ENCODE results near the gene DGLUCY.

The DGLUCY gene, protein sequence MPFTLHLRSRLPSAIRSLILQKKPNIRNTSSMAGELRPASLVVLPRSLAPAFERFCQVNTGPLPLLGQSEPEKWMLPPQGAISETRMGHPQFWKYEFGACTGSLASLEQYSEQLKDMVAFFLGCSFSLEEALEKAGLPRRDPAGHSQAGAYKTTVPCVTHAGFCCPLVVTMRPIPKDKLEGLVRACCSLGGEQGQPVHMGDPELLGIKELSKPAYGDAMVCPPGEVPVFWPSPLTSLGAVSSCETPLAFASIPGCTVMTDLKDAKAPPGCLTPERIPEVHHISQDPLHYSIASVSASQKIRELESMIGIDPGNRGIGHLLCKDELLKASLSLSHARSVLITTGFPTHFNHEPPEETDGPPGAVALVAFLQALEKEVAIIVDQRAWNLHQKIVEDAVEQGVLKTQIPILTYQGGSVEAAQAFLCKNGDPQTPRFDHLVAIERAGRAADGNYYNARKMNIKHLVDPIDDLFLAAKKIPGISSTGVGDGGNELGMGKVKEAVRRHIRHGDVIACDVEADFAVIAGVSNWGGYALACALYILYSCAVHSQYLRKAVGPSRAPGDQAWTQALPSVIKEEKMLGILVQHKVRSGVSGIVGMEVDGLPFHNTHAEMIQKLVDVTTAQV

DNA sequence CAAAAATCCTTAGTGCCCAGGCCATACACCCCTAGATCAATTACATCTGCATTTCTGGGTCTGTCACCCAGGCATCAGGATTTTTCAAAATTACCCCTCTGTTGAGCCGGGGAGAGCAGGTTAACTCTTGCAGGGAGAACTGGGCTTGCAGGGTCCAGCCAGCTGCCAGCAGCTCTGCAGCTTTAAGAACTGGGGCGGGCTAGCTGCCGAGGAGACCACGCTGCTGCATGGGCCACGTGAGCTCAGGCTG lies at the start of gene DGLUCY:
Gene DGLUCY (plus strand): TSS at position 245 of the 250 bp plus-strand sequence. CDS start 46,222 bp downstream, outside the sequence.
- in situ Hi-C loops (cut with HindIII; ENCODE audit: low sequenced_read_pairs): no loop called here
- H3K4me3 ChIP-seq (ENCODE audit: low read depth, low read length): peak within 1 kb of the TSS; percentile 44
- TF ChIP-seq, protein P1, sequence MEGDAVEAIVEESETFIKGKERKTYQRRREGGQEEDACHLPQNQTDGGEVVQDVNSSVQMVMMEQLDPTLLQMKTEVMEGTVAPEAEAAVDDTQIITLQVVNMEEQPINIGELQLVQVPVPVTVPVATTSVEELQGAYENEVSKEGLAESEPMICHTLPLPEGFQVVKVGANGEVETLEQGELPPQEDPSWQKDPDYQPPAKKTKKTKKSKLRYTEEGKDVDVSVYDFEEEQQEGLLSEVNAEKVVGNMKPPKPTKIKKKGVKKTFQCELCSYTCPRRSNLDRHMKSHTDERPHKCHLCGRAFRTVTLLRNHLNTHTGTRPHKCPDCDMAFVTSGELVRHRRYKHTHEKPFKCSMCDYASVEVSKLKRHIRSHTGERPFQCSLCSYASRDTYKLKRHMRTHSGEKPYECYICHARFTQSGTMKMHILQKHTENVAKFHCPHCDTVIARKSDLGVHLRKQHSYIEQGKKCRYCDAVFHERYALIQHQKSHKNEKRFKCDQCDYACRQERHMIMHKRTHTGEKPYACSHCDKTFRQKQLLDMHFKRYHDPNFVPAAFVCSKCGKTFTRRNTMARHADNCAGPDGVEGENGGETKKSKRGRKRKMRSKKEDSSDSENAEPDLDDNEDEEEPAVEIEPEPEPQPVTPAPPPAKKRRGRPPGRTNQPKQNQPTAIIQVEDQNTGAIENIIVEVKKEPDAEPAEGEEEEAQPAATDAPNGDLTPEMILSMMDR (IDR thresholded peaks at IDR 0.05; ENCODE audit: low read depth, low read length, missing control alignments): no peak
- DNase-seq (ENCODE audit: low read depth): no peak

DNA sequence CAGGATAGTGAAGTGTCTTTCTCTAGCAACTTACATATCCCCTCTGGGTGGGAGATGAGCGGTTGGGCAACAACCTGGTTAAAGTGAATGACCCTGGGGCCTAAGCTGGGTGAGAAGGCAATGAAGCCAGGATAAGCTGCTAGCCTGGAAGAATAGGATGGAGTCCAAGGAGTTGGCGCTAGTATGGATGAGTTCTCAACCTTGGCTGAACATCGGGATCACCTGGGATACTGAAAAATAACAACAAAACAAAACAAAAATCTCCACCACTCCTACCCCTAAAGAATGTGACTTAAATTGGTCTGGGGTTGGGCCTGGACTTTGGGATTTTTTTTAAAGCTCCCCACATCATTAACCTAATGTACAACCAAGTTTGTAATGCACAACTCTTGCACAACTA lies 48.6 kb upstream of the DGLUCY start:
- TF ChIP-seq, protein P1 (IDR thresholded peaks at IDR 0.05; ENCODE audit: low read depth, low read length, missing control alignments): no peak
- in situ Hi-C loops (cut with HindIII; ENCODE audit: low sequenced_read_pairs): no loop called here
- no peak overlapping the region for H3K4me3 ChIP-seq (ENCODE audit: low read depth, low read length)
- no peak for DNase-seq (ENCODE audit: low read depth)

DNA sequence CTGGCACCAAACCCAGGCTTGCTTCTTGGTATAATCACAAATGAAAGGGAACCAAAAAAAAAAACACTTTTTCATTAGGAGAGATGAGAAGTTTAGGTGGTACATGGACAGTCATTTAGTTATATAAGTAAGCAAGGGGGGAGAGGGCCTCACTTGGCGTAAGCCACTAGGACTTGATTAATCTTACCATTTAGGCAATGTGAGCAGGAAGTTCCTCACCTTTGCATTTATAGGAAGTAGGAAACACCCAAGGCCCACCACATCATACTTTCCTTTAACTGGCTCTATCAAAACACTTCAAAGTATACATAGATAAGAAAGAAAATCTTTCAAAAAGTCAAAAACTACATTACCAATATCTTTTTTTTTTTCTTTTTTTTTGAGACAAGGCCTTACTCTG lies 46.7 kb upstream of the DGLUCY start:
- TF ChIP-seq, protein P1 (IDR thresholded peaks at IDR 0.05; ENCODE audit: low read depth, low read length, missing control alignments): no peak
- no peak for DNase-seq (ENCODE audit: low read depth)
- no peak overlapping the region for H3K4me3 ChIP-seq (ENCODE audit: low read depth, low read length)
- in situ Hi-C loops (cut with HindIII; ENCODE audit: low sequenced_read_pairs): no loop called here

DNA sequence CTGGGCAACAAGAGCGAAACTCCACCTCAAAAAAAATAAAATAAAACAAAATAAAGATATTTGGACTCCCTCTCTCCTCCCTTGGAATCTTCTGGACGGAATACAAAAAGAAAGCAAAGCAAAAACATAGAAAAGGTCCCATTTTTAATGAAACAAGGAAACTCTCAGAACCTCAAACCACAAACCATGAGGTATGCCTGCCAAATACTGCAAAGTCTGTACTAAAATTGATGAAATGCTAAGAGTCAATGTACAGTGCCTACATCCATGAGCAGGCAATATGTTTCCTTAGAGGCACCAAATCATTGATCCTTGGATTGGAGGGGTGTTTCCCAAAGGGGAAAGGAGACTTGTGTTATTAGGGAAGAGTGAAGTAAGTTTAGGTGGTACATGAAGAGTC lies 45.2 kb upstream of the DGLUCY start:
- peak; percentile 60 for DNase-seq (ENCODE audit: low read depth)
- H3K4me3 ChIP-seq (ENCODE audit: low read depth, low read length): no peak overlapping the region
- TF ChIP-seq, protein P1 (IDR thresholded peaks at IDR 0.05; ENCODE audit: low read depth, low read length, missing control alignments): no peak
- in situ Hi-C loops (cut with HindIII; ENCODE audit: low sequenced_read_pairs): no loop called here

DNA sequence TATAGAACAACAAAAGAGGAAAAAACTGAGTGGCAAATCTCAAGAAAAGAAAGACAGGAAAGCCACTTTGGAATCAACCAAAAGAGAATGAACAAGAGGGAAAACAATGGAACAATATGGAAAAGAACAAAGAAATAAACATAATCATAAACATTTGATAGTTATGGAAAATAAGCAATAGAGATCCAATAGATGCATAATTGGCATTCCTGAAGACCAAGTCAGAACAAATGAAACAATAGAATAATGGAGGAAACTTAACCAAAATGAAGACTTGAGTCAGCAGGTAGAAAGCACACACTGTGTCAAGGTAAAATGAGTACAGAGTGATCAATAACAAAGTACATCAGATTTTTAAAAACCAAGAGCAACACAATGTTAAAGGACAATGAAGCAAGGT lies 43.3 kb upstream of the DGLUCY start:
- TF ChIP-seq, protein P1 (IDR thresholded peaks at IDR 0.05; ENCODE audit: low read depth, low read length, missing control alignments): no peak
- no peak for DNase-seq (ENCODE audit: low read depth)
- in situ Hi-C loops (cut with HindIII; ENCODE audit: low sequenced_read_pairs): no loop called here
- no peak overlapping the region for H3K4me3 ChIP-seq (ENCODE audit: low read depth, low read length)

DNA sequence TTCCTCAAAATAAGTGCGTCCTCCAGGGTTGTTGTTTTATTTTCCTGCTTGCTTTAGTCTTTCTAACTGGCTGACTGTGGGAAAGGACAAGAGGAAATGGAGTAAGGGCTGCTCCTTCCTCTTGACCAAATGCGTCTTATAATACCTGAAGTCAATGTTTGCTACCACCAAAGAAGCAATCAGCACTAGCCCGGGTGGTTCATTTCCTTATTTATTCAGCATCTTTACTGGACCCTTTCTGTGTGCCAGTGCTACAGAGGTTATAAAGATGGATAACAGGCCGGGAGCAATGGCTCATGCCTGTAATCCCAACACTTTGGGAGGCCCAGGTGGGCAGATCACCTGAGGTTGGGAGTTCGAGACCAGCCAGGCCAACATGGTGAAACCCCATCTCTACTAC lies 38.3 kb upstream of the DGLUCY start:
- TF ChIP-seq, protein P1 (IDR thresholded peaks at IDR 0.05; ENCODE audit: low read depth, low read length, missing control alignments): no peak
- H3K4me3 ChIP-seq (ENCODE audit: low read depth, low read length): no peak overlapping the region
- in situ Hi-C loops (cut with HindIII; ENCODE audit: low sequenced_read_pairs): no loop called here
- DNase-seq (ENCODE audit: low read depth): no peak

Measured in astrocyte of the cerebellum (primary cell).